B cell (primary cell): Measurements from ENCODE around the gene PDAP1. TPM values are rescaled to one million over a fixed set of nuclear protein-coding genes. Genes with fewer than 3 reads are reported as not detected.
A peak's percentile ranks its signal among the peaks of the same experiment; 100 is the strongest.

Source experiments
- ATAC-seq: fragments of 200-7000 bp; cut with Tn5 transposase; one replicate; pipeline ENCODE4 v1.10.0; 2021; ENCODE audit warnings: low read depth, mild to moderate bottlenecking, moderate number of reproducible peaks, moderate library complexity
- CTCF ChIA-PET: fragments of 350-600 bp; sonication (Branson Sonifier 250); formaldehyde crosslinking; loops from one replicate; lab custom pipeline; 2021; ENCODE audit warnings: antibody characterized with exemption, inconsistent platforms; lab: Charles Lee
- POLR2A ChIA-PET: fragments of 350-600 bp; sonication (Branson Sonifier 250); formaldehyde crosslinking; loops from one replicate; lab custom pipeline; 2021; ENCODE audit warnings: antibody characterized with exemption; lab: Charles Lee
- DNase-seq: peaks from one replicate; pipeline ENCODE4 v3.0.0; 2013
- H2AFZ ChIP-seq: 2 replicates; pipeline ENCODE4 v1.6.1; 2012; ENCODE audit warnings: mild to moderate bottlenecking, low read depth, low read length; ENCODE audit not compliant: insufficient read depth, poor library complexity, severe bottlenecking
- H3K27ac ChIP-seq, 2 donors: 1 replicate in 1 of 2; 2 replicates in 1 of 2; pipeline ENCODE4 v1.5.1; 2012 to 2013; ENCODE audit warnings: low read length in 2 of 2, mild to moderate bottlenecking in 2 of 2, moderate library complexity in 1 of 2
- H3K27me3 ChIP-seq, 4 experiments: fragments of 200-600 bp in 1 of 4; sonication (generic) in 1 of 4; replicated peaks in 1 of 4; 1 replicate in 2 of 4; 2 replicates in 2 of 4; pipeline versions ENCODE4 v1.6.1 to v1.7.0; 2013 to 2016; ENCODE audit warnings: low read length in 3 of 4, mild to moderate bottlenecking in 2 of 4, mixed read lengths in 1 of 4, moderate library complexity in 1 of 4; ENCODE audit not compliant: insufficient read depth in 4 of 4, control insufficient read depth in 3 of 4; ENCODE audit errors: control extremely low read depth in 1 of 4
- H3K36me3 ChIP-seq, 2 experiments: replicated peaks in 1 of 2; 1 replicate in 1 of 2; 2 replicates in 1 of 2; pipeline versions ENCODE4 v1.6.1 to v1.7.1; 2013; ENCODE audit warnings: low read length in 1 of 2; ENCODE audit not compliant: insufficient read depth in 2 of 2, control insufficient read depth in 1 of 2; ENCODE audit errors: control extremely low read depth in 1 of 2, extremely low read depth in 1 of 2
- H3K4me1 ChIP-seq, 2 donors: fragments of 200-600 bp in 1 of 2; sonication (generic) in 1 of 2; 1 replicate in 1 of 2; 2 replicates in 1 of 2; pipeline versions ENCODE4 v1.5.1 to v1.6.1; 2013 to 2017; ENCODE audit warnings: low read length in 2 of 2; ENCODE audit not compliant: control insufficient read depth in 2 of 2, insufficient read depth in 2 of 2
- H3K4me2 ChIP-seq: replicated peaks from 2 replicates; pipeline ENCODE3; 2012; ENCODE audit warnings: mild to moderate bottlenecking, low read depth, low read length; ENCODE audit not compliant: poor library complexity, severe bottlenecking
- H3K4me3 ChIP-seq, 5 experiments: fragments of 200-600 bp in 1 of 5; sonication (generic) in 1 of 5; 1 replicate in 3 of 5; 2 replicates in 2 of 5; pipeline versions ENCODE4 v1.5.1 to v1.7.0; 2011 to 2016; ENCODE audit warnings: low read length in 4 of 5, mild to moderate bottlenecking in 4 of 5, low read depth in 2 of 5, control low read depth in 1 of 5, moderate library complexity in 1 of 5; ENCODE audit not compliant: insufficient read depth in 1 of 5; ENCODE audit errors: control extremely low read depth in 1 of 5, extremely low read depth in 1 of 5
- H3K79me2 ChIP-seq: fragments of 200-600 bp; sonication (generic); one replicate; pipeline ENCODE4 v1.6.0; 2016; ENCODE audit warnings: low read length; ENCODE audit not compliant: control insufficient read depth, insufficient read depth
- H3K9ac ChIP-seq: fragments of 200-600 bp; sonication (generic); 2 replicates; pipeline ENCODE4 v1.6.1; 2017; ENCODE audit warnings: mild to moderate bottlenecking, low read length, moderate library complexity
- H3K9me3 ChIP-seq, 3 donors: one replicate each; pipeline versions ENCODE4 v1.6.1 to v1.7.1; 2013; ENCODE audit warnings: low read length in 2 of 3; ENCODE audit not compliant: control insufficient read depth in 2 of 3, insufficient read depth in 1 of 3; ENCODE audit errors: control extremely low read depth in 1 of 3
- H4K20me1 ChIP-seq: 2 replicates; pipeline ENCODE4 v1.6.0; 2012; ENCODE audit warnings: mild to moderate bottlenecking, low read length; ENCODE audit not compliant: insufficient read depth, control insufficient read depth, poor library complexity, severe bottlenecking
- H3K27ac Mint-ChIP-seq: one replicate; pipeline ENCODE4 v1.8.0; 2021; ENCODE audit warnings: mixed read lengths
- H3K27me3 Mint-ChIP-seq: one replicate; pipeline ENCODE4 v1.8.0; 2021; ENCODE audit warnings: mixed read lengths
- H3K4me1 Mint-ChIP-seq: one replicate; pipeline ENCODE4 v1.8.0; 2021; ENCODE audit warnings: mixed read lengths
- H3K4me3 Mint-ChIP-seq: one replicate; pipeline ENCODE4 v1.8.0; 2021; ENCODE audit warnings: mixed read lengths
- H3K9me3 Mint-ChIP-seq: one replicate; pipeline ENCODE4 v1.8.0; 2022; ENCODE audit warnings: mixed read lengths; ENCODE audit not compliant: insufficient read depth
- CTCF ChIP-seq: fragments of 200-600 bp; IDR thresholded peaks from one replicate; pipeline ENCODE4 v1.8.0; 2022; ENCODE audit warnings: antibody characterized with exemption, mild to moderate bottlenecking
- EZH2 ChIP-seq: IDR thresholded peaks from 2 replicates; pipeline ENCODE4 v1.6.1; 2012; ENCODE audit warnings: borderline replicate concordance, low read depth, mild to moderate bottlenecking, moderate library complexity, low read length; ENCODE audit not compliant: insufficient read depth, poor library complexity, severe bottlenecking
- WGBS: methylation state at CpG from one replicate; pipeline ENCODE4 v1.1.5; 2013; ENCODE audit warnings: missing lambda C conversion rate; ENCODE audit not compliant: insufficient coverage; 5-methylcytosine and 5-hydroxymethylcytosine counted together
- intact Hi-C: fragments of 100-400 bp; cut with micrococcal nuclease; formaldehyde crosslinking; loops from one replicate; pipeline ENCODE4 v1.10.0; 2022
- polyA plus RNA-seq: library from polyadenylated mRNA; depleted of rRNA; stranded (reverse); fragments of >200 nt; gene quantifications from 2 replicates; pipeline ENCODE4 v1.2.3, GENCODE V29; 2012
- total RNA-seq, 2 donors: library from RNA; stranded (reverse); fragments of 120-200 nt in 1 of 2; gene quantifications; 1 replicate in 1 of 2; 2 replicates in 1 of 2; pipeline versions ENCODE4 v1.2.3 to v1.2.4, GENCODE V29; 2013 to 2022

Gene PDAP1
- total and polyA plus RNA-seq, 2 donors (not counting 1 experiment from before 2014, with no cell fraction given): 19.2 to 60.4 TPM

- no peaks in the 10 kb centered on the region for H3K27me3 Mint-ChIP-seq
- peaks cover 8 to 39% of the 10 kb centered on the region in 2 experiments for H3K36me3 ChIP-seq
- no peaks in the 10 kb centered on the region for H3K9me3 ChIP-seq
- H3K4me3 Mint-ChIP-seq: no peak overlapping the region
- peaks cover 64% of the 10 kb centered on the region for H3K79me2 ChIP-seq
- no peaks in the 10 kb centered on the region for H3K27me3 ChIP-seq
- H4K20me1 ChIP-seq: peaks cover 66% of the 10 kb centered on the region
- intact Hi-C loops: no loop called here
- POLR2A ChIA-PET: no interaction called here
- H3K27ac Mint-ChIP-seq: no peak overlapping the region
- no peak overlapping the region for H3K4me3 ChIP-seq
- no peak for TF ChIP-seq CTCF
- TF ChIP-seq EZH2: no peak
- 98% methylated on average over 10 of the region's 10 CpGs for WGBS
- CTCF ChIA-PET: interaction anchor here (3.0 kb wide), 1 partner anchor 39 kb away, joined by 19 read pairs; no protein-coding TSS in a partner anchor
- peaks cover 23 to 27% of the 10 kb centered on the region in 2 donors for H3K4me1 ChIP-seq
- H3K4me1 Mint-ChIP-seq: peaks cover 42% of the 10 kb centered on the region
- no peak overlapping the region for H3K9ac ChIP-seq
- ATAC-seq: no peak
- no peak overlapping the region for H2AFZ ChIP-seq
- H3K9me3 Mint-ChIP-seq: no peaks in the 10 kb centered on the region
- no peak overlapping the region for H3K27ac ChIP-seq
- no peak for DNase-seq
- no peak overlapping the region for H3K4me2 ChIP-seq
Observed at GRCh38 chr7:99404977-99405320, 3.4 kb downstream of the PDAP1 start.

GRCh38 chr7:99404235-99404976 lies 4.0 kb downstream of the PDAP1 start:
- WGBS: 97% methylated on average over 18 of the region's 18 CpGs
- Histone ChIP-seq H3K9ac (no peak overlapping the region), H3K79me2 (peaks cover 58% of the 10 kb centered on the region), H3K36me3 (peaks cover 7 to 44% of the 10 kb centered on the region in 2 experiments), H4K20me1 (peaks cover 67% of the 10 kb centered on the region), H3K4me2 (no peak overlapping the region), H2AFZ (no peak overlapping the region), H3K27me3 (no peaks in the 10 kb centered on the region), H3K4me1 (peaks cover 17 to 22% of the 10 kb centered on the region in 2 donors), H3K4me3 (no peak overlapping the region), H3K9me3 (no peaks in the 10 kb centered on the region), H3K27ac (no peak overlapping the region)
- Mint-ChIP-seq H3K4me1 (peaks cover 38% of the 10 kb centered on the region), H3K4me3 (no peak overlapping the region), H3K27me3 (no peaks in the 10 kb centered on the region), H3K9me3 (no peaks in the 10 kb centered on the region), H3K27ac (peak overlapping the region; percentile 37)
- ATAC-seq (no peak), DNase-seq (no peak)
- POLR2A ChIA-PET: no interaction called here
- CTCF ChIA-PET: interaction anchor here (1.1 kb wide), 1 partner anchor 17 kb away, joined by 3 read pairs; no protein-coding TSS in a partner anchor
- TF ChIP-seq EZH2: no peak
- no peak for TF ChIP-seq CTCF
- intact Hi-C loops: no loop called here
